CD14-positive monocyte (primary cell): ENCODE measurements around the gene FBN1. TPM values are rescaled to one million over a fixed set of nuclear protein-coding genes. Genes with fewer than 3 reads are reported as not detected.

Experiments
- DNase-seq, 3 donors: peaks; one replicate each; pipeline ENCODE4 v3.0.0-alpha.2; 2011 to 2022
- H2AFZ ChIP-seq: 2 replicates; pipeline ENCODE4 v1.6.0; 2012; ENCODE audit warnings: mild to moderate bottlenecking, low read depth, low read length, inconsistent platforms; ENCODE audit not compliant: insufficient read depth, poor library complexity, severe bottlenecking
- H3K27ac ChIP-seq, 2 donors: 1 replicate in 1 of 2; 2 replicates in 1 of 2; pipeline ENCODE4 v1.5.1; 2012 to 2013; ENCODE audit warnings: low read length in 2 of 2, control low read depth in 1 of 2, inconsistent platforms in 1 of 2, low read depth in 1 of 2, mild to moderate bottlenecking in 1 of 2
- H3K27me3 ChIP-seq, 2 donors: one replicate each; pipeline versions ENCODE4 v1.6.0 to v1.6.1; 2011 to 2013; ENCODE audit warnings: low read length in 2 of 2; ENCODE audit not compliant: control insufficient read depth in 2 of 2, insufficient read depth in 2 of 2
- H3K36me3 ChIP-seq, 2 donors: replicated peaks in 1 of 2; 1 replicate in 1 of 2; 2 replicates in 1 of 2; pipeline versions ENCODE4 v1.5.1 to v1.6.1; 2012 to 2013; ENCODE audit warnings: low read length in 2 of 2, control low read depth in 1 of 2, inconsistent platforms in 1 of 2, mild to moderate bottlenecking in 1 of 2; ENCODE audit not compliant: insufficient read depth in 2 of 2, control insufficient read depth in 1 of 2
- H3K4me1 ChIP-seq, 2 donors: 1 replicate in 1 of 2; 2 replicates in 1 of 2; pipeline versions ENCODE4 v1.5.1 to v1.6.1; 2012 to 2013; ENCODE audit warnings: low read length in 2 of 2, control low read depth in 1 of 2, inconsistent platforms in 1 of 2, mild to moderate bottlenecking in 1 of 2, moderate library complexity in 1 of 2; ENCODE audit not compliant: insufficient read depth in 2 of 2, control insufficient read depth in 1 of 2
- H3K4me2 ChIP-seq: replicated peaks from 2 replicates; pipeline ENCODE3; 2012; ENCODE audit warnings: low read length, moderate library complexity, mild to moderate bottlenecking; ENCODE audit not compliant: poor library complexity, severe bottlenecking; ENCODE audit errors: extremely low read depth
- H3K4me3 ChIP-seq, 3 experiments: fragments of 200-600 bp in 1 of 3; sonication (generic) in 1 of 3; replicated peaks in 1 of 3; 1 replicate in 2 of 3; 2 replicates in 1 of 3; pipeline ENCODE4 v1.5.1; 2011 to 2013; ENCODE audit warnings: low read length in 3 of 3, mild to moderate bottlenecking in 3 of 3, control low read depth in 2 of 3, low read depth in 2 of 3, inconsistent platforms in 1 of 3, moderate library complexity in 1 of 3
- H3K79me2 ChIP-seq: 2 replicates; pipeline ENCODE4 v1.6.0; 2012; ENCODE audit warnings: mild to moderate bottlenecking, control low read depth, inconsistent platforms, low read length, moderate library complexity; ENCODE audit not compliant: insufficient read depth
- H3K9ac ChIP-seq: 2 replicates; pipeline ENCODE4 v1.6.0; 2017; ENCODE audit warnings: low read length, mild to moderate bottlenecking; ENCODE audit not compliant: insufficient read depth, poor library complexity, severe bottlenecking
- H3K9me3 ChIP-seq, 2 donors: replicated peaks in 1 of 2; 1 replicate in 1 of 2; 2 replicates in 1 of 2; pipeline versions ENCODE4 v1.5.1 to v1.6.1; 2012 to 2013; ENCODE audit warnings: low read length in 2 of 2, control low read depth in 1 of 2; ENCODE audit not compliant: control insufficient read depth in 1 of 2, insufficient read depth in 1 of 2
- H4K20me1 ChIP-seq: 2 replicates; pipeline ENCODE4 v1.6.0; 2012; ENCODE audit warnings: mild to moderate bottlenecking, low read length, control low read depth, moderate library complexity; ENCODE audit not compliant: insufficient read depth
- H3K27ac Mint-ChIP-seq, 7 donors: one replicate each; pipeline ENCODE4 v1.8.0; 2020; ENCODE audit warnings: mild to moderate bottlenecking in 7 of 7, mixed read lengths in 7 of 7, moderate library complexity in 6 of 7, inconsistent platforms in 2 of 7
- H3K27me3 Mint-ChIP-seq, 3 donors: one replicate each; pipeline ENCODE4 v1.8.0; 2021 to 2022; ENCODE audit warnings: low read depth in 3 of 3, mild to moderate bottlenecking in 3 of 3, mixed read lengths in 3 of 3, moderate library complexity in 3 of 3, inconsistent platforms in 1 of 3
- H3K36me3 Mint-ChIP-seq, 2 donors: one replicate each; pipeline ENCODE4 v1.8.0; 2020; ENCODE audit warnings: mixed read lengths in 2 of 2, inconsistent platforms in 1 of 2, mild to moderate bottlenecking in 1 of 2
- H3K4me1 Mint-ChIP-seq: one replicate; pipeline ENCODE4 v1.8.0; 2020; ENCODE audit warnings: mild to moderate bottlenecking, mixed read lengths
- H3K4me3 Mint-ChIP-seq, 2 donors: one replicate each; pipeline ENCODE4 v1.8.0; 2020; ENCODE audit warnings: mild to moderate bottlenecking in 2 of 2, mixed read lengths in 2 of 2, moderate library complexity in 1 of 2
- H3K9me3 Mint-ChIP-seq, 7 donors: one replicate each; pipeline ENCODE4 v1.8.0; 2020 to 2022; ENCODE audit warnings: mixed read lengths in 7 of 7, mild to moderate bottlenecking in 6 of 7, moderate library complexity in 6 of 7, inconsistent platforms in 2 of 7
- WGBS: methylation state at CpG from one replicate; pipeline ENCODE4 v1.1.5; 2013; ENCODE audit warnings: missing lambda C conversion rate; ENCODE audit not compliant: insufficient coverage; 5-methylcytosine and 5-hydroxymethylcytosine counted together
- intact Hi-C, 2 donors: fragments of 100-400 bp; cut with micrococcal nuclease; formaldehyde crosslinking; loops; one replicate each; pipeline versions ENCODE4 v1.15.0 to v1.15.1; 2023
- polyA plus RNA-seq, 3 donors: library from polyadenylated mRNA; depleted of rRNA in 1 of 3; unstranded in 2 of 3; stranded (reverse) in 1 of 3; fragments of 300-500 nt in 2 of 3; fragments of >200 nt in 1 of 3; fragmentation: Illumina TruSeq in 2 of 3; gene quantifications; 1 replicate in 2 of 3; 2 replicates in 1 of 3; pipeline ENCODE4 v1.2.3, GENCODE V29; 2012 to 2021
- TF ChIP-seq, protein P1 (sequence below): fragments of 200-600 bp; IDR thresholded peaks from one replicate; pipeline ENCODE4 v1.8.0; 2022; ENCODE audit warnings: antibody characterized with exemption, mild to moderate bottlenecking

The FBN1 gene
- polyA plus RNA-seq, 3 donors = 0.29 TPM; not detected in 2

DNA sequence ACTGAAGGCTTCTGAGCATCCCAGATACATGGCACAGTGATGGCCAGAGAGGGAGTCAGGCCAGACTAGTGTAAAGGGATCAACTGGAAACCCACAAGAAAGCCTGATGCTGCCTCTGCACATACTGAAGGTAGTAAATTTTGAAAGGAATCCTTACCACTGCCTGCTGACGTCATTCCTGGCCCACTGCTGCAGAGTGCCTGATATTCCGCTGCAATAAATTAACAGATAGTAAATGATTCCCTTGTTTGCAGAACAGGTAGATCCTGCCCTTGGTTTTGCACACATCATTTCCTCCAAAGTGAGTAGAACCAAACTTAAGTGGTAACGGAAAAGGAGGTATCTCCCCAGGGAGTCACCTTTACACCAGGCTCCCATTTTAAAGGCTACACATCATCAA is 146.7 kb downstream of the FBN1 start:
- no peaks in the 10 kb centered on the region for H3K36me3 Mint-ChIP-seq
- DNase-seq = no peak
- Histone ChIP-seq H2AFZ (no peak overlapping the region), H4K20me1 (no peaks in the 10 kb centered on the region), H3K79me2 (no peaks in the 10 kb centered on the region), H3K9ac (no peak overlapping the region), H3K4me3 (no peak overlapping the region), H3K9me3 (no peaks in the 10 kb centered on the region), H3K27me3 (no peaks in the 10 kb centered on the region), H3K4me2 (no peak overlapping the region), H3K4me1 (no peaks in the 10 kb centered on the region), H3K27ac (no peak overlapping the region), H3K36me3 (no peaks in the 10 kb centered on the region)
- intact Hi-C loops = no loop called here
- TF ChIP-seq, protein P1, sequence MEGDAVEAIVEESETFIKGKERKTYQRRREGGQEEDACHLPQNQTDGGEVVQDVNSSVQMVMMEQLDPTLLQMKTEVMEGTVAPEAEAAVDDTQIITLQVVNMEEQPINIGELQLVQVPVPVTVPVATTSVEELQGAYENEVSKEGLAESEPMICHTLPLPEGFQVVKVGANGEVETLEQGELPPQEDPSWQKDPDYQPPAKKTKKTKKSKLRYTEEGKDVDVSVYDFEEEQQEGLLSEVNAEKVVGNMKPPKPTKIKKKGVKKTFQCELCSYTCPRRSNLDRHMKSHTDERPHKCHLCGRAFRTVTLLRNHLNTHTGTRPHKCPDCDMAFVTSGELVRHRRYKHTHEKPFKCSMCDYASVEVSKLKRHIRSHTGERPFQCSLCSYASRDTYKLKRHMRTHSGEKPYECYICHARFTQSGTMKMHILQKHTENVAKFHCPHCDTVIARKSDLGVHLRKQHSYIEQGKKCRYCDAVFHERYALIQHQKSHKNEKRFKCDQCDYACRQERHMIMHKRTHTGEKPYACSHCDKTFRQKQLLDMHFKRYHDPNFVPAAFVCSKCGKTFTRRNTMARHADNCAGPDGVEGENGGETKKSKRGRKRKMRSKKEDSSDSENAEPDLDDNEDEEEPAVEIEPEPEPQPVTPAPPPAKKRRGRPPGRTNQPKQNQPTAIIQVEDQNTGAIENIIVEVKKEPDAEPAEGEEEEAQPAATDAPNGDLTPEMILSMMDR = no peak
- H3K4me1 Mint-ChIP-seq = peaks cover 4% of the 10 kb centered on the region
- H3K27me3 Mint-ChIP-seq = no peaks in the 10 kb centered on the region
- no peak overlapping the region for H3K4me3 Mint-ChIP-seq
- no CpG with 5 or more reads among the region's 3 CpGs for WGBS
- H3K9me3 Mint-ChIP-seq = peaks cover 0 to 2% (median 0%) of the 10 kb centered on the region in 7 donors
- peak overlapping the region in 1 of 7 donors; percentile 9 for H3K27ac Mint-ChIP-seq

DNA sequence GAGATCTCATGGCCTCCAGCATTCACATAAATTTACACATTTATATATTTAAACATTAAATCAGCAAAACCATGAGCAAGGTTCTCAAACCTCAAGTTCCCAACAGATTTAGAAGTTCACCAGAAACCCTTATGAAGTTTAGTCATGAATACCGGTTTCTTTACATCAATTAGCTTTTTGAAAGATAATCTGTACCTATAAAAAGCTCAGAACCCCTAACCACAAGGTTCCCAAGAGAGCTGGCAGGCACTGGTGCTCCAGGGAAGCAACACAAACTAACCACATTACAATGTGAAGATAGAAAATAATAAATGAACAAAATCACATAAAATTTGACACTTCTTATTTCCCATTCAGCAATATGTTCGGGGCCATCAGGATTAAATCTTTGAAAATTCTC is 150.9 kb downstream of the FBN1 start:
- WGBS = no CpG with 5 or more reads among the region's 2 CpGs
- Mint-ChIP-seq H3K27me3 (peaks cover 0 to 1% (median 0%) of the 10 kb centered on the region in 3 donors), H3K9me3 (peaks cover 0 to 7% (median 0%) of the 10 kb centered on the region in 7 donors), H3K4me3 (no peak overlapping the region), H3K4me1 (peaks cover 11% of the 10 kb centered on the region), H3K27ac (no peak overlapping the region), H3K36me3 (no peaks in the 10 kb centered on the region)
- Histone ChIP-seq H3K9ac (no peak overlapping the region), H3K4me3 (no peak overlapping the region), H2AFZ (no peak overlapping the region), H3K27ac (no peak overlapping the region), H3K9me3 (no peaks in the 10 kb centered on the region), H3K27me3 (no peaks in the 10 kb centered on the region), H3K4me2 (no peak overlapping the region), H3K79me2 (no peaks in the 10 kb centered on the region), H3K4me1 (peaks cover 0 to 3% of the 10 kb centered on the region in 2 donors), H4K20me1 (no peaks in the 10 kb centered on the region), H3K36me3 (no peaks in the 10 kb centered on the region)
- intact Hi-C loops = no loop called here
- TF ChIP-seq, protein P1 = no peak
- no peak for DNase-seq
